WTC11 (cell line): ENCODE results near the gene TEX44. TPM values are rescaled to one million over a fixed set of nuclear protein-coding genes. Genes with fewer than 3 reads are reported as not detected.

ENCODE experiments used
- ATAC-seq: fragments of 200-7000 bp; cut with Tn5 transposase; 2 replicates; pipeline ENCODE4 v1.10.0; 2021; ENCODE audit warnings: mild to moderate bottlenecking, moderate library complexity
- CTCF ChIA-PET: fragments of 300-600 bp; sonication (Branson Sonifier 250); formaldehyde crosslinking; loops from one replicate; lab custom pipeline; 2021; ENCODE audit warnings: antibody characterized with exemption; lab: Charles Lee
- POLR2A ChIA-PET: fragments of 350-600 bp; sonication (Branson Sonifier 250); formaldehyde crosslinking; loops from one replicate; lab custom pipeline; 2021; ENCODE audit warnings: antibody characterized with exemption; lab: Charles Lee
- DNase-seq: peaks from one replicate; pipeline ENCODE4 v3.0.0; 2021; ENCODE audit warnings: low spot score
- H3K27ac Mint-ChIP-seq: 2 replicates; pipeline ENCODE4 v1.8.0; 2021; ENCODE audit warnings: mixed read lengths
- H3K27me3 Mint-ChIP-seq: 2 replicates; pipeline ENCODE4 v1.8.0; 2021; ENCODE audit warnings: low read depth, mild to moderate bottlenecking, moderate library complexity, mixed read lengths
- H3K36me3 Mint-ChIP-seq: 2 replicates; pipeline ENCODE4 v1.8.0; 2021; ENCODE audit warnings: mixed read lengths
- H3K4me1 Mint-ChIP-seq: 2 replicates; pipeline ENCODE4 v1.8.0; 2022; ENCODE audit warnings: mixed read lengths
- H3K4me3 Mint-ChIP-seq: 2 replicates; pipeline ENCODE4 v1.8.0; 2021; ENCODE audit warnings: mild to moderate bottlenecking, moderate library complexity, mixed read lengths
- H3K9me3 Mint-ChIP-seq: 2 replicates; pipeline ENCODE4 v1.8.0; 2021; ENCODE audit warnings: mixed read lengths
- ELF4 ChIP-seq: sonication (generic); formaldehyde crosslinking; IDR thresholded peaks from 2 replicates; pipeline ENCODE4 v1.8.1; 2022; ENCODE audit warnings: low read depth, mild to moderate bottlenecking, moderate library complexity, missing genetic modification reagents
- EMX1 ChIP-seq: fragments of 250-450 bp; sonication (Bioruptor Pico); IDR thresholded peaks from 2 replicates; pipeline ENCODE4 v1.8.0; 2021; ENCODE audit warnings: mild to moderate bottlenecking
- ETV6 ChIP-seq: sonication (generic); formaldehyde crosslinking; IDR thresholded peaks from 2 replicates; pipeline ENCODE4 v1.8.1; 2022; ENCODE audit warnings: mild to moderate bottlenecking, missing genetic modification reagents
- GABPB1 ChIP-seq: sonication (generic); formaldehyde crosslinking; IDR thresholded peaks from 2 replicates; pipeline ENCODE4 v1.8.1; 2023; ENCODE audit warnings: mild to moderate bottlenecking, missing genetic modification reagents
- GTF2I ChIP-seq: fragments of 250-450 bp; sonication (Bioruptor Pico); conservative IDR thresholded peaks from 2 replicates; pipeline ENCODE4 v1.4.0; 2021; ENCODE audit warnings: mild to moderate bottlenecking
- NFYB ChIP-seq: sonication (generic); formaldehyde crosslinking; conservative IDR thresholded peaks from 2 replicates; pipeline ENCODE4 v1.8.0; 2022; ENCODE audit warnings: low read depth, missing genetic modification reagents
- OVOL2 ChIP-seq: fragments of 250-450 bp; sonication (Bioruptor Pico); IDR thresholded peaks from 2 replicates; pipeline ENCODE4 v1.9.0; 2021; ENCODE audit warnings: mild to moderate bottlenecking, borderline replicate concordance
- RORB ChIP-seq: fragments of 250-450 bp; sonication (Bioruptor Pico); IDR thresholded peaks from 2 replicates; pipeline ENCODE4 v1.9.0; 2021; ENCODE audit warnings: mild to moderate bottlenecking
- TEAD1 ChIP-seq: sonication (generic); formaldehyde crosslinking; IDR thresholded peaks from 2 replicates; pipeline ENCODE4 v1.8.0; 2022; ENCODE audit warnings: mild to moderate bottlenecking, missing genetic modification reagents
- TEAD4 ChIP-seq: sonication (generic); formaldehyde crosslinking; IDR thresholded peaks from 2 replicates; pipeline ENCODE4 v1.8.0; 2022; ENCODE audit warnings: mild to moderate bottlenecking, missing genetic modification reagents
- ZNF121 ChIP-seq: sonication (generic); formaldehyde crosslinking; IDR thresholded peaks from 2 replicates; pipeline ENCODE4 v1.8.0; 2023; ENCODE audit warnings: missing genetic modification reagents
- ZNF263 ChIP-seq: sonication (generic); formaldehyde crosslinking; IDR thresholded peaks from 2 replicates; pipeline ENCODE4 v1.8.1; 2022; ENCODE audit warnings: low read depth, mild to moderate bottlenecking, moderate library complexity, missing genetic modification reagents
- ZNF396 ChIP-seq: fragments of 250-450 bp; sonication (Bioruptor Pico); IDR thresholded peaks from 2 replicates; pipeline ENCODE4 v1.8.0; 2021; ENCODE audit warnings: mild to moderate bottlenecking, moderate library complexity, borderline replicate concordance
- total RNA-seq: library from RNA; stranded (reverse); gene quantifications from 3 replicates; pipeline ENCODE4 v1.2.3, GENCODE V29; 2021
- TF ChIP-seq, protein P1 (sequence below): sonication (generic); formaldehyde crosslinking; IDR thresholded peaks from 2 replicates; pipeline ENCODE4 v1.8.1; 2023; ENCODE audit warnings: mild to moderate bottlenecking, moderate library complexity, missing genetic modification reagents
- TF ChIP-seq, protein P2 (sequence below): sonication (generic); formaldehyde crosslinking; IDR thresholded peaks from 2 replicates; pipeline ENCODE4 v1.8.1; 2023; ENCODE audit warnings: mild to moderate bottlenecking, missing genetic modification reagents, moderate library complexity
- TF ChIP-seq, protein P3 (sequence below): fragments of 250-450 bp; sonication (Bioruptor Pico); IDR thresholded peaks from 2 replicates; pipeline ENCODE4 v1.9.0; 2021; ENCODE audit warnings: mild to moderate bottlenecking, borderline replicate concordance
- TF ChIP-seq, protein P4 (sequence below): sonication (generic); formaldehyde crosslinking; IDR thresholded peaks from 2 replicates; pipeline ENCODE4 v1.8.1; 2023; ENCODE audit warnings: mild to moderate bottlenecking, missing genetic modification reagents
- TF ChIP-seq, protein P5 (sequence below): sonication (generic); formaldehyde crosslinking; IDR thresholded peaks from 2 replicates; pipeline ENCODE4 v1.8.0; 2022; ENCODE audit warnings: mild to moderate bottlenecking, missing genetic modification reagents

Gene TEX44
- total RNA-seq, 1 experiment from 2014 or later, result not detected

DNA sequence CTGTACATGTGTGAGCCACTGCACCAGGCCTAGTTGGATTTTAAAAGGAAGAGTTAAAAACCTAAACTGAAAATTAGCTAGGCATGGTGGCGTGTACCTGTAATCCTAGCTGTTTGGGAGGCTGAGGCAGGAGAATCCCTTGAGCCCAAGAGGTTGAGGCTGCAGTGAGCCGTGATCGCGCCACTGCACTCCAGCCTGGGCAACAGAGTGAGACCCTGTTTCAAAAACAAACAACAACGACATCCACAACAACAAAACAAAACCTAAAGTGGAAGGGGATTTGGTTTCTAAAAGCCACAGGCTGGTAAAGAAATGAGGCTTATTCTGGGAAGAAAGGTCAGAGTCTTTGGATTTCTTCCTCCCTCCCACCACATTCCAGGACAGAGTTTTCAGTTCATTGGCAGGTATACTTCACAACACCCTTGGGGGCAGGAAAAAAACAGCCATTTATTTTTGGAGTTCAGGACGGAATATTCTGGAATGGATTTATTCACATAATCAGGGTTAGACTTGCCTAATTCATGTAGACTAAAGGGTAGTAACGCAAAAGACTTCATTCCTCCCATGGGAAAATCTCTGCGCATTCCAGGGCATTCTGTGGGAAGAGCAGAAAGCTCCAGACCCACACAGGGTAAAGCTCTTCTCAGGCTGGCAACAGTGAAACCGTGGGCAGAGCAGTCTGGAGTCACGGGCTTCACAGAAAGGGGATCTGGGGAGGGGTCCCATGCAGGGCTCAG, 34.9 kb downstream of the TEX44 start:
- POLR2A ChIA-PET, result interaction anchor here (0.5 to 1.2 kb wide), 3 partner anchors 39 to 51 kb away, joined by 3 read pairs; no protein-coding TSS in a partner anchor
- peaks cover 9% of the 10 kb centered on the region for H3K4me1 Mint-ChIP-seq
- TF ChIP-seq GTF2I (CRISPR knock-in tag), result 0 out of 2 replicates have a peak, but pooled peaks have one; percentile 7
- TF ChIP-seq OVOL2, result no peak
- TF ChIP-seq ZNF121 (CRISPR knock-in tag), result peak; percentile 68; the same call in 1 of the 2 replicates
- TF ChIP-seq, all 79 proteins: peak for 2
- DNase-seq, result no peak
- no peak overlapping the region for H3K4me3 Mint-ChIP-seq
- no peaks in the 10 kb centered on the region for H3K36me3 Mint-ChIP-seq
- H3K9me3 Mint-ChIP-seq, result no peaks in the 10 kb centered on the region
- no peak; the same call in 1 of the 2 replicates for ATAC-seq
- peak overlapping the region; percentile 86 for H3K27ac Mint-ChIP-seq
- no peaks in the 10 kb centered on the region for H3K27me3 Mint-ChIP-seq
- CTCF ChIA-PET, result interaction anchor here (0.6 to 5.1 kb wide), 7 partner anchors 14 to 95 kb away, joined by 3 to 41 read pairs (median 6); partner anchors contain the start of gene PTMA

DNA sequence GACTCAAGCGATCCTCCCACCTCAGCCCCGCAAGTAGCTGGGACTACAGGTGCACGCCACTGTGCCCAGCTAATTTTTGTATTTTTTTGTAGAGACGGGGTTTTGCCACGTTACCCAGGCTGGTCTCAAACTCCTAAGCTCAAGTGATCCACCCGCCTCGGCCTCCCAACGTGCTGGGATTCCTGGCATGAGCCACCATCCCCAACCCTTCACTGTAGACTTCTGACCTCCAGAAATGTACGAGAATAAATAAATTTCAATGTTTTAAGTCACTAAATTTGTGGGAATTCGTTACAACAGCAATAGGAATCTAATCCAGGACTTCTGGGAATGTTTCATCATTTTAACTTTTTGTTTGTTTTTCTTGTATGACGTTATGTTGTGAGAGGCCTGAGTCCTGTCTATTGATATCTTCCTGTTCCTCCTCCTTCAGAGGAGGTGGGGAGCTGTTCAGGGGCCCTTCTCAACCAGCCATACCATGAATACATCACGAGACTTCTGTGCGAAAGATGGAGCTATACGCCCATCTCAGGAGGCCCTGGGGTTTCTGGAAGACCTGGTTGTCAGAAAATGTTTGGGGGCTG, 40.0 kb downstream of the TEX44 start:
- H3K4me3 Mint-ChIP-seq, result no peak overlapping the region
- TF ChIP-seq, protein P1, sequence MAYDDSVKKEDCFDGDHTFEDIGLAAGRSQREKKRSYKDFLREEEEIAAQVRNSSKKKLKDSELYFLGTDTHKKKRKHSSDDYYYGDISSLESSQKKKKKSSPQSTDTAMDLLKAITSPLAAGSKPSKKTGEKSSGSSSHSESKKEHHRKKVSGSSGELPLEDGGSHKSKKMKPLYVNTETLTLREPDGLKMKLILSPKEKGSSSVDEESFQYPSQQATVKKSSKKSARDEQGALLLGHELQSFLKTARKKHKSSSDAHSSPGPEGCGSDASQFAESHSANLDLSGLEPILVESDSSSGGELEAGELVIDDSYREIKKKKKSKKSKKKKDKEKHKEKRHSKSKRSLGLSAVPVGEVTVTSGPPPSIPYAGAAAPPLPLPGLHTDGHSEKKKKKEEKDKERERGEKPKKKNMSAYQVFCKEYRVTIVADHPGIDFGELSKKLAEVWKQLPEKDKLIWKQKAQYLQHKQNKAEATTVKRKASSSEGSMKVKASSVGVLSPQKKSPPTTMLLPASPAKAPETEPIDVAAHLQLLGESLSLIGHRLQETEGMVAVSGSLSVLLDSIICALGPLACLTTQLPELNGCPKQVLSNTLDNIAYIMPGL, result no peak
- peak; percentile 26; the same call in 1 of the 2 replicates for TF ChIP-seq GABPB1 (CRISPR knock-in tag)
- H3K36me3 Mint-ChIP-seq, result no peaks in the 10 kb centered on the region
- DNase-seq (no peak), ATAC-seq (no peak)
- no peak overlapping the region for H3K27ac Mint-ChIP-seq
- POLR2A ChIA-PET, result interaction anchor here (0.5 to 1.5 kb wide), 2 partner anchors 9 to 11 kb away, joined by 4 to 8 read pairs; no protein-coding TSS in a partner anchor
- H3K4me1 Mint-ChIP-seq, result peaks cover 9% of the 10 kb centered on the region; the same call in 1 of the 2 replicates
- no peaks in the 10 kb centered on the region for H3K27me3 Mint-ChIP-seq
- no peaks in the 10 kb centered on the region for H3K9me3 Mint-ChIP-seq
- CTCF ChIA-PET, result interaction anchor here (1.2 to 2.7 kb wide), 5 partner anchors 18 to 91 kb away, joined by 3 to 12 read pairs (median 6); no protein-coding TSS in a partner anchor

DNA sequence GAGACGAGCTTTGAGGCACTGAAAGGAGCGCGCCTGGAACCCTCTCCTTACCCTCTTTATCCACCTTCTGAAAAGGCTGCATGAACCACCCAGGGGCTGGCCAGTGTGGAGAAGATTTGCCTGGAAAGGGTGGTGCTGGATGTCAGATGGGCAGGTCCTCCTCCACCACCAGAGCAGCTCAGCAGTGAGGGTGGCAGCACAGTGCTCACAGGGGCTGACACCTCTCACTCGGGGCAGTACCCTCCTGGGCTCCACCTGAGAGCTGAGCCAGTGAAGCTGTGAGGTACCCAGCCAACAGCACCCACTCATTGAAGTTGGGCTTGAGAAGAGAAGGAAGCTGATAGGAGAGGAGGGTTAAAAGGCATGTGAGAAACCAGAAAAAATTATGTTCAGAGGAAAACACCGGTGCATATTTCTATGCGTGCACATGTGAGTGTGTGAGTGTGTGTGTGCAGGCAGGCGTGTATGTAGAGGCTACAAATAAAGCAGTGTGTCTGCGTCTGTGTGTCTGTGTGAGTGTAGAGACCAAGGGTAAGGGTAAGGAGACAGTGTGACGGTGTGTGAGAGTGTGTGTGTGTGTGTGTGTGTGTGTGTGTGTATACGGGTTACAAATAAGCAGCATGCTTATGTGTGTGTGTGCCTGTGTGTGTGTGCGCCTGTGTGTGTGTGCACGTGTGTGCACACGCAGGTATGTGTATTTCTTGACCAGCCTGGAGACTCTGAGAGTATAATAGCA, 40.7 kb downstream of the TEX44 start:
- H3K36me3 Mint-ChIP-seq, result no peaks in the 10 kb centered on the region
- peaks cover 11% of the 10 kb centered on the region; the same call in 1 of the 2 replicates for H3K4me1 Mint-ChIP-seq
- DNase-seq (no peak), ATAC-seq (no peak)
- TF ChIP-seq, protein P2, sequence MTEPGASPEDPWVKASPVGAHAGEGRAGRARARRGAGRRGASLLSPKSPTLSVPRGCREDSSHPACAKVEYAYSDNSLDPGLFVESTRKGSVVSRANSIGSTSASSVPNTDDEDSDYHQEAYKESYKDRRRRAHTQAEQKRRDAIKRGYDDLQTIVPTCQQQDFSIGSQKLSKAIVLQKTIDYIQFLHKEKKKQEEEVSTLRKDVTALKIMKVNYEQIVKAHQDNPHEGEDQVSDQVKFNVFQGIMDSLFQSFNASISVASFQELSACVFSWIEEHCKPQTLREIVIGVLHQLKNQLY (CRISPR knock-in tag), result no peak
- TF ChIP-seq ELF4 (CRISPR knock-in tag), result no peak
- no peak for TF ChIP-seq NFYB (CRISPR knock-in tag)
- no peak for TF ChIP-seq ZNF396 (CRISPR knock-in tag)
- TF ChIP-seq RORB (CRISPR knock-in tag), result no peak
- TF ChIP-seq, protein P3, sequence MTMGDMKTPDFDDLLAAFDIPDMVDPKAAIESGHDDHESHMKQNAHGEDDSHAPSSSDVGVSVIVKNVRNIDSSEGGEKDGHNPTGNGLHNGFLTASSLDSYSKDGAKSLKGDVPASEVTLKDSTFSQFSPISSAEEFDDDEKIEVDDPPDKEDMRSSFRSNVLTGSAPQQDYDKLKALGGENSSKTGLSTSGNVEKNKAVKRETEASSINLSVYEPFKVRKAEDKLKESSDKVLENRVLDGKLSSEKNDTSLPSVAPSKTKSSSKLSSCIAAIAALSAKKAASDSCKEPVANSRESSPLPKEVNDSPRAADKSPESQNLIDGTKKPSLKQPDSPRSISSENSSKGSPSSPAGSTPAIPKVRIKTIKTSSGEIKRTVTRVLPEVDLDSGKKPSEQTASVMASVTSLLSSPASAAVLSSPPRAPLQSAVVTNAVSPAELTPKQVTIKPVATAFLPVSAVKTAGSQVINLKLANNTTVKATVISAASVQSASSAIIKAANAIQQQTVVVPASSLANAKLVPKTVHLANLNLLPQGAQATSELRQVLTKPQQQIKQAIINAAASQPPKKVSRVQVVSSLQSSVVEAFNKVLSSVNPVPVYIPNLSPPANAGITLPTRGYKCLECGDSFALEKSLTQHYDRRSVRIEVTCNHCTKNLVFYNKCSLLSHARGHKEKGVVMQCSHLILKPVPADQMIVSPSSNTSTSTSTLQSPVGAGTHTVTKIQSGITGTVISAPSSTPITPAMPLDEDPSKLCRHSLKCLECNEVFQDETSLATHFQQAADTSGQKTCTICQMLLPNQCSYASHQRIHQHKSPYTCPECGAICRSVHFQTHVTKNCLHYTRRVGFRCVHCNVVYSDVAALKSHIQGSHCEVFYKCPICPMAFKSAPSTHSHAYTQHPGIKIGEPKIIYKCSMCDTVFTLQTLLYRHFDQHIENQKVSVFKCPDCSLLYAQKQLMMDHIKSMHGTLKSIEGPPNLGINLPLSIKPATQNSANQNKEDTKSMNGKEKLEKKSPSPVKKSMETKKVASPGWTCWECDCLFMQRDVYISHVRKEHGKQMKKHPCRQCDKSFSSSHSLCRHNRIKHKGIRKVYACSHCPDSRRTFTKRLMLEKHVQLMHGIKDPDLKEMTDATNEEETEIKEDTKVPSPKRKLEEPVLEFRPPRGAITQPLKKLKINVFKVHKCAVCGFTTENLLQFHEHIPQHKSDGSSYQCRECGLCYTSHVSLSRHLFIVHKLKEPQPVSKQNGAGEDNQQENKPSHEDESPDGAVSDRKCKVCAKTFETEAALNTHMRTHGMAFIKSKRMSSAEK (CRISPR knock-in tag), result no peak
- TF ChIP-seq, protein P4, sequence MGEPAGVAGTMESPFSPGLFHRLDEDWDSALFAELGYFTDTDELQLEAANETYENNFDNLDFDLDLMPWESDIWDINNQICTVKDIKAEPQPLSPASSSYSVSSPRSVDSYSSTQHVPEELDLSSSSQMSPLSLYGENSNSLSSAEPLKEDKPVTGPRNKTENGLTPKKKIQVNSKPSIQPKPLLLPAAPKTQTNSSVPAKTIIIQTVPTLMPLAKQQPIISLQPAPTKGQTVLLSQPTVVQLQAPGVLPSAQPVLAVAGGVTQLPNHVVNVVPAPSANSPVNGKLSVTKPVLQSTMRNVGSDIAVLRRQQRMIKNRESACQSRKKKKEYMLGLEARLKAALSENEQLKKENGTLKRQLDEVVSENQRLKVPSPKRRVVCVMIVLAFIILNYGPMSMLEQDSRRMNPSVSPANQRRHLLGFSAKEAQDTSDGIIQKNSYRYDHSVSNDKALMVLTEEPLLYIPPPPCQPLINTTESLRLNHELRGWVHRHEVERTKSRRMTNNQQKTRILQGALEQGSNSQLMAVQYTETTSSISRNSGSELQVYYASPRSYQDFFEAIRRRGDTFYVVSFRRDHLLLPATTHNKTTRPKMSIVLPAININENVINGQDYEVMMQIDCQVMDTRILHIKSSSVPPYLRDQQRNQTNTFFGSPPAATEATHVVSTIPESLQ (CRISPR knock-in tag), result no peak
- TF ChIP-seq, protein P5, sequence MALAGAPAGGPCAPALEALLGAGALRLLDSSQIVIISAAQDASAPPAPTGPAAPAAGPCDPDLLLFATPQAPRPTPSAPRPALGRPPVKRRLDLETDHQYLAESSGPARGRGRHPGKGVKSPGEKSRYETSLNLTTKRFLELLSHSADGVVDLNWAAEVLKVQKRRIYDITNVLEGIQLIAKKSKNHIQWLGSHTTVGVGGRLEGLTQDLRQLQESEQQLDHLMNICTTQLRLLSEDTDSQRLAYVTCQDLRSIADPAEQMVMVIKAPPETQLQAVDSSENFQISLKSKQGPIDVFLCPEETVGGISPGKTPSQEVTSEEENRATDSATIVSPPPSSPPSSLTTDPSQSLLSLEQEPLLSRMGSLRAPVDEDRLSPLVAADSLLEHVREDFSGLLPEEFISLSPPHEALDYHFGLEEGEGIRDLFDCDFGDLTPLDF (CRISPR knock-in tag), result no peak
- TF ChIP-seq ETV6, result no peak
- no peak for TF ChIP-seq GABPB1 (CRISPR knock-in tag)
- no peak for TF ChIP-seq TEAD4
- no peak for TF ChIP-seq ZNF263 (CRISPR knock-in tag)
- TF ChIP-seq EMX1 (CRISPR knock-in tag), result no peak
- no peak for TF ChIP-seq TEAD1 (CRISPR knock-in tag)
- H3K4me3 Mint-ChIP-seq, result no peak overlapping the region
- H3K9me3 Mint-ChIP-seq, result no peaks in the 10 kb centered on the region
- no peak overlapping the region for H3K27ac Mint-ChIP-seq
- CTCF ChIA-PET, result interaction anchor here (1.2 to 2.7 kb wide), 5 partner anchors 18 to 92 kb away, joined by 3 to 12 read pairs (median 6); no protein-coding TSS in a partner anchor
- POLR2A ChIA-PET, result interaction anchor here (0.5 to 1.5 kb wide), 2 partner anchors 8 to 11 kb away, joined by 4 to 8 read pairs; no protein-coding TSS in a partner anchor
- H3K27me3 Mint-ChIP-seq, result no peaks in the 10 kb centered on the region
